K562 (cell line): Measurements from ENCODE around the gene MAN2B1. TPM values are rescaled to one million over a fixed set of nuclear protein-coding genes. Genes with fewer than 3 reads are reported as not detected.
A peak's percentile ranks its signal among the peaks of the same experiment; 100 is the strongest.

Source experiments
- BDP1 ChIP-seq: IDR thresholded peaks from 3 replicates; pipeline ENCODE4 v1.6.1; 2011; ENCODE audit not compliant: insufficient read length, insufficient read depth
- E2F3 ChIP-seq: fragments of 250-450 bp; sonication (Bioruptor Pico); IDR thresholded peaks from 2 replicates; pipeline ENCODE4 v1.4.0; 2020; ENCODE audit warnings: mild to moderate bottlenecking
- FOXP1 ChIP-seq: sonication (generic); formaldehyde crosslinking; IDR thresholded peaks from 2 replicates; pipeline ENCODE4 v1.8.0; 2022; ENCODE audit warnings: mild to moderate bottlenecking, missing genetic modification reagents
- GABPA ChIP-seq: fragments of 200-800 bp; sonication (Bioruptor generic); conservative IDR thresholded peaks from 2 replicates; pipeline ENCODE4 v1.6.1; 2016; ENCODE audit warnings: low read depth, missing genetic modification characterization, missing compliant biosample characterization
- HMGXB4 ChIP-seq: sonication (generic); formaldehyde crosslinking; IDR thresholded peaks from 2 replicates; pipeline ENCODE4 v1.8.1; 2023; ENCODE audit warnings: mild to moderate bottlenecking, missing genetic modification reagents
- KDM2B ChIP-seq: fragments of 250-450 bp; sonication (Bioruptor Pico); IDR thresholded peaks from 2 replicates; pipeline ENCODE4 v1.8.0; 2021; ENCODE audit warnings: mild to moderate bottlenecking, moderate library complexity
- PKNOX1 ChIP-seq: fragments of 450-650 bp; IDR thresholded peaks from 2 replicates; pipeline ENCODE4 v1.6.1; 2016
- PML ChIP-seq: IDR thresholded peaks from 2 replicates; pipeline ENCODE4 v1.6.1; 2012; ENCODE audit warnings: low read length, inconsistent platforms
- RBM25 ChIP-seq: fragments of 200-400 bp; formaldehyde crosslinking; IDR thresholded peaks from 2 replicates; pipeline ENCODE4 v1.6.1; 2018; ENCODE audit warnings: low read length, low read depth, moderate library complexity; ENCODE audit not compliant: severe bottlenecking
- SIN3A ChIP-seq, 2 experiments: fragments of 150-350 bp in 1 of 2; IDR thresholded peaks; 2 replicates each; pipeline ENCODE4 v1.6.1; 2011 to 2016; ENCODE audit warnings: borderline replicate concordance in 2 of 2, low read depth in 2 of 2, low read length in 2 of 2, mild to moderate bottlenecking in 2 of 2, moderate library complexity in 2 of 2; ENCODE audit not compliant: control insufficient read depth in 1 of 2
- TGIF2 ChIP-seq: sonication (generic); formaldehyde crosslinking; IDR thresholded peaks from 2 replicates; pipeline ENCODE4 v1.8.1; 2022; ENCODE audit warnings: mild to moderate bottlenecking, missing genetic modification reagents, moderate library complexity
- XRCC3 ChIP-seq: fragments of 450-650 bp; IDR thresholded peaks from 2 replicates; pipeline ENCODE4 v1.6.1; 2017; ENCODE audit warnings: mild to moderate bottlenecking, moderate library complexity
- ZC3H8 ChIP-seq: fragments of 450-650 bp; IDR thresholded peaks from 2 replicates; pipeline ENCODE4 v1.6.1; 2017
- ZFP30 ChIP-seq: fragments of 250-450 bp; sonication (Bioruptor Pico); IDR thresholded peaks from 2 replicates; pipeline ENCODE4 v1.8.0; 2022; ENCODE audit warnings: moderate library complexity, mild to moderate bottlenecking, inconsistent platforms, borderline replicate concordance
- ZNF639 ChIP-seq, 2 experiments: fragments of 200-800 bp in 1 of 2; sonication (Bioruptor generic) in 1 of 2; sonication (generic) in 1 of 2; formaldehyde crosslinking in 1 of 2; IDR thresholded peaks in 1 of 2; conservative IDR thresholded peaks in 1 of 2; 2 replicates each; pipeline versions ENCODE4 v1.5.0 to v1.6.1; 2016 to 2020; ENCODE audit warnings: missing compliant biosample characterization in 1 of 2, missing genetic modification characterization in 1 of 2, missing genetic modification reagents in 1 of 2
- ZNF75A ChIP-seq: fragments of 450-650 bp; formaldehyde crosslinking; IDR thresholded peaks from 2 replicates; pipeline ENCODE4 v1.4.0; 2020; ENCODE audit warnings: mild to moderate bottlenecking
- polyA plus RNA-seq, 8 experiments: library from polyadenylated mRNA; depleted of rRNA in 4 of 8; stranded (reverse) in 5 of 8; unstranded in 3 of 8; fragments of >200 nt; fragmentation: Nextera tagmentation in 2 of 8; fragmentation: Illumina TruSeq in 1 of 8; extraction: Ambion mirVana in 2 of 8; extraction: Trizol in 1 of 8; gene quantifications; 2 replicates each; pipeline versions ENCODE4 v1.2.1 to v1.2.3, GENCODE V29; 2011 to 2014; ENCODE audit warnings: inconsistent platforms in 1 of 8, missing spikeins in 1 of 8
- total RNA-seq, 7 experiments: library from RNA; depleted of rRNA in 6 of 7; stranded (reverse); fragments of >200 nt in 6 of 7; fragmentation: Illumina TruSeq in 2 of 7; extraction: Trizol in 2 of 7; gene quantifications; 2 replicates each; pipeline versions ENCODE4 v1.2.1 to v1.2.3, GENCODE V29; 2011 to 2021; ENCODE audit warnings: low replicate concordance in 1 of 7

The MAN2B1 gene
- total and polyA plus RNA-seq, 9 of the 15 experiments (the other 6 are each of a cell fraction or from before 2014, with no cell fraction given) = 0.59 to 33.8 (median 11.4) TPM

DNA sequence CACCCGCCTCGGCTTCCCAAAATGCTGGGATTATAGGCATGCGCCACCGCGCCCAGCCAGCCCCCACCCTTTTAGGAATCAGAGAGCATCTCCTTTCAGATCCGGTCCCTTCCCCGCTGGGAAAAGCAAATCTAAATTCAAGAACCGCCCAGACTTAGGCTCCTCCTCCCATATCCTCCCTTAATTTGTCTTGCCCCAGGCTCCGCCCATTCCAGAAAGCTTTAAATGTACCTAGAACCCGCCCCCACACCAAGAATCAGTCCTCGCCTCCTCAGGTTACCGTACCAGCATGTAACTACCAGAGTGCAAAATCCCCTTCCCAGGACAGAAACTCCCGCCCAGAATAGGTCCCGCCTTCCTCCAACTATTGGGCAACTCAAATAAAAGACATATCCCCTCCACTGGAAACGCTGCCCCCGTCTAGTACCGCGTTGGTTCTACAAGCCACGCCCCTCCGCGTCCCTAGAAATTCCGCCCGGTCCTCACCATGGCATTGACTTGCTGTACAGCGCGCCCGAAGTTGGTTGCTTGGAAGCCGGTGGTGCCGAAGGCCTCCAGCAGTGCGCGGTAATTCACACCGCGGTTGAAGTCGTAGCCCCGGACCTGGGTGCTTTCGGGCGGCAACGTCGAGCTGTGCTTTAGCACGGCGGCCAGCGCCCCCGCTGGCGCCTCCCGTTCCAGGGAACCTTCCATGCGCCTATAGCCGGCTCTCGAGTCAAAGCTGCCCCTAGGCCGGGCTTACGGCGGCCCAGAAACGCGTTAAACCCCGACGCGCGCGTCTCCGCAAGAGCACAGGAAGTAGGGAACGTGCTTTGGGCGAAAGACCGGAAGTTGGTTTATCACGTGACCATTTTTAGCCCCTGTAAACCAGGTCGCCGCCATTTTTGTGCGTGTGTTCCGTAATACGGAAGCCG lies 14.8 kb upstream of the MAN2B1 start, which contains the start of gene DHPS (continued):
- TF ChIP-seq KDM2B (0 out of 2 replicates have a peak, but pooled peaks have one; percentile 28), TGIF2 (no peak), ZNF75A (CRISPR knock-in tag) (0 out of 2 replicates have a peak, but pooled peaks have one; percentile 27), BDP1 (no peak), FOXP1 (CRISPR knock-in tag) (peak; percentile 97), HMGXB4 (CRISPR knock-in tag) (no peak), PKNOX1 (peak; percentile 67), ZFP30 (CRISPR knock-in tag) (no peak), XRCC3 (no peak), ZC3H8 (no peak), SIN3A (IDR thresholded peaks at IDR 0.05; ENCODE audit: borderline replicate concordance in 2 of 2, control insufficient read depth in 1 of 2, low read depth in 2 of 2, low read length in 2 of 2) (peak; percentile 43 to 75; a peak in 2 of 4 replicates), RBM25 (no peak), E2F3 (CRISPR knock-in tag) (no peak; the same call in 1 of the 2 replicates), PML (peak; percentile 55), GABPA (tag) (peak; percentile 96), ZNF639 (CRISPR knock-in tag; conservative IDR thresholded peaks at IDR 0.05 in 1 of 2, IDR thresholded peaks at IDR 0.05 in 1 of 2) (peak in 1 of 2 experiments; percentile 72; a peak in 1 of 4 replicates)
